GM21423 (cell line): ENCODE results near the gene NPIPB6.

ENCODE experiments used
- ATAC-seq: cut with Tn5 transposase; IDR thresholded peaks from one replicate; pipeline ENCODE4 v1.9.1; 2021; ENCODE audit warnings: mild to moderate bottlenecking, moderate library complexity; ENCODE audit not compliant: unreplicated experiment

NPIPB6 gene

DNA sequence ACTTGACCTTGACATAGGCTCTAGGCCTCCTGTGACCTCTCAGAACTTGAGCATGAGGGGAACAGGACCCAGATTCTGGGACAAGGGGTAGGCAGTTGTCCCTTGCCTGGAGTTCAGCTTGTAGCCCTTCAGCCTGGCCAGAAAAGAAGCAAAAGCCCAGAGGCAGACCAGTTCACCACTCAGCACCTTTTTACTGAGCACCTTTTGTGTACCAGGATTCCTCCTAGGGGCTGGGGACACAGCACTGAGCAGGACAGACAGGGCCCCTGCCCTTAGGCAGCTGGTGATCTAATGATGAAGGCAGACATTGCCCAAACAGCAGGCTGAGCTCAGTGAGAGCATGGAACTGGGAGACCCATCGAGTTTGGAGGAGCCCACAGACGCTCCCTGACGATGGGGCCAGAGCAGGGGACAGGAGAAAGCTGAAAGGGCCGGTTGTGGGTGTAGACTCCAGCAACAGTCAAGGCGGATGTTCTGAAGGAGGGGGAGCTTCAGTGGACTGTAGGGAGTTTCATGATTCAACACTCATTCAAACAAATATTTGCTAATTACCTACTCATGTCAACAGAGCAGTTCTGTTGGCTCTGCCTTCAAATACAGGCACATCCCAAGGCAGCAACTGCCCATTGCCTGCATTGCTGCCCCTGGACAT, 38.9 kb downstream of the NPIPB6 start:
- no peak for ATAC-seq

DNA sequence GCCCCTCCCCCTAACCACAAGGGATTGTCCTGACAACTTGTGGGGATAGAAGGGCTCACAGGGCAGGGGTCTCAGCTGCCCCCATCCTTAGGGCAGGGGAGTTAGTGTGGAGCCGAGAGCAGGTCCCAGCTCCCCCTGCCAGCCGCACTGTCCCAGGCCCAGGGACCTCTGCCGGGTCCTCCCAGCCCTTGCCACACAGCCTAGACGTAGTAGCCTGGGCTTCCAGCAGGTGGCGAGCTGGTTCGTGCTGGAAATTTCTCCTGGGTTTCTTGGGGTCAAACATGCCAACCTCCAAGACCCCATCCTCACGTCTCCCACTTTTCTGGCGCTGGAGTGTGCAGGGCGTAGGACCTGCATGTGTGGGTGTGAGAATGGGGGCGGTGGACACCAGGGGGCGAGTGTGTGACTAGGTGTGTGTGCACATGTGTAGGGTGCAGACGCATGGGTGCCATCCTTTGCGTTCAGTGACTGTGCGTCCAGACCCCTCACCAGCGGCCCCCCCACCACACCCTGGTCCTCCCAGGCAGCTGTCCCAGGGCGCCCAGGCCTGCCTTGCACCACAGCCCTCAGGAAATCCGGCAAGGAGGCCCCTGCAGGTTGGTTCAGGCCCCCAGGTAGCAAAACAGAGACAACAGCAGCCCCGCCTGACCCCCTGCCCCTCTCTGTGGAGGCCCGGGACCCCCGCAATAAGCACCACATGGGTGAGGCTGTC, 41.5 kb downstream of the NPIPB6 start:
- ATAC-seq = no peak

DNA sequence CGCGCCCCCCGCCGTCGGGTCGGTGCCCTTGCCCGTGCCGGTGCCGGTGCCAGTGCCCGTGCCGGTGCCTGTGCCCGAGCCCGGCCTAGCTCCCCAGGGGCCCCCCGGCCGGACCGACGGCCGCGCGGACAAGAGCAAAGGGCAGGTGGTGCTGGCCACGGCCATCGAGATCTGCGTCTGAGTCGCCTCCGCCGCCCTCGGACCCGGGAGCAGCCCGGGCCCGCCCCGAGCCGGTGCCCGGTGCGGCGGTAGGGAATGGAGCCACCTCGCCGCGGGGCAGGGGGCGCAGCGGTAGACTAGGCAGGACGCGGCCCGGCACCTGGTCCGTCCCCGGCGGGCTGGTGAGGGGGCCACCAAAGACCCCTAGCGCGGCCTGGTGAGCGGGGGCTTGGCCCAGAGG, 42.6 kb downstream of the NPIPB6 start:
- ATAC-seq = no peak

DNA sequence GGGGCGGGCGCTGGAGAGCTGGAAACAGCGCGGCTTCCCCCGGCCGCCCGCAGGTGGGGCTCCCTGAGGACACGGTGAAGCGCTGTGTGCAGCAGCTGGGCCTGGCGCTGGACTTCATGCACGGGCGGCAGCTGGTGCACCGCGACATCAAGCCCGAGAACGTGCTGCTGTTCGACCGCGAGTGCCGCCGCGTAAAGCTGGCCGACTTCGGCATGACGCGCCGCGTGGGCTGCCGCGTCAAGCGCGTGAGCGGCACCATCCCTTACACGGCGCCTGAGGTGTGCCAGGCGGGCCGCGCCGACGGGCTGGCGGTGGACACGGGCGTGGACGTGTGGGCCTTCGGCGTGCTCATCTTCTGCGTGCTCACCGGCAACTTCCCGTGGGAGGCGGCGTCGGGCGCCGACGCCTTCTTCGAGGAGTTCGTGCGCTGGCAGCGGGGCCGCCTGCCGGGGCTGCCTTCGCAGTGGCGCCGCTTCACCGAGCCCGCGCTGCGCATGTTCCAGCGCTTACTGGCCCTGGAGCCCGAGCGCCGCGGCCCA, 43.2 kb downstream of the NPIPB6 start:
- no peak for ATAC-seq

DNA sequence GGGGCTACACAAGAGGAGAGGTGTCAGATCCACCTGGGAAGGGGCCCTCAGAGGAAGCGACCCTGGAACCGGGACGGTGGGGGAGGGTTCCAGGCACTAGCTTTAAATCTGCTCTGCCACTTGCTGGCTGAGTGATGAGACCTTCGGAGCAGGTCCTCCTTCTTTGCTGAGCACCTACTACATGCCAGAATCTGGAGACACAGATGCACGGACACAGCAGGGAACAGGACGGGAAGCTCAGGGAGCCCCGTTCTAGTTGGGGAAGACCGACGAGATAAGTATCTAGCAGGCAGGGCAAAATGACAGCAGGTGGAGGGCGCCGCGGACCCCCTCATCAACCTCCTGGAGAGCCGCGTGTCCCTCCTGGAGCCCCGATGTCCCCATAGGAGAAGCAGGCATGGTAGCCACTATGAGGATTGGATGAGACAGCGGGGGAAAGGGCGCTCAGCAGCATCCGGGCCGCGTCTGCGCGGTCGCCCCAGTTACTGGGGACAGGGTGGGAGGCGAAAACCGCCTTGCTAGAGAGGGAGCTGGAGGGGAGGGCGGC, 43.8 kb downstream of the NPIPB6 start:
- no peak for ATAC-seq

DNA sequence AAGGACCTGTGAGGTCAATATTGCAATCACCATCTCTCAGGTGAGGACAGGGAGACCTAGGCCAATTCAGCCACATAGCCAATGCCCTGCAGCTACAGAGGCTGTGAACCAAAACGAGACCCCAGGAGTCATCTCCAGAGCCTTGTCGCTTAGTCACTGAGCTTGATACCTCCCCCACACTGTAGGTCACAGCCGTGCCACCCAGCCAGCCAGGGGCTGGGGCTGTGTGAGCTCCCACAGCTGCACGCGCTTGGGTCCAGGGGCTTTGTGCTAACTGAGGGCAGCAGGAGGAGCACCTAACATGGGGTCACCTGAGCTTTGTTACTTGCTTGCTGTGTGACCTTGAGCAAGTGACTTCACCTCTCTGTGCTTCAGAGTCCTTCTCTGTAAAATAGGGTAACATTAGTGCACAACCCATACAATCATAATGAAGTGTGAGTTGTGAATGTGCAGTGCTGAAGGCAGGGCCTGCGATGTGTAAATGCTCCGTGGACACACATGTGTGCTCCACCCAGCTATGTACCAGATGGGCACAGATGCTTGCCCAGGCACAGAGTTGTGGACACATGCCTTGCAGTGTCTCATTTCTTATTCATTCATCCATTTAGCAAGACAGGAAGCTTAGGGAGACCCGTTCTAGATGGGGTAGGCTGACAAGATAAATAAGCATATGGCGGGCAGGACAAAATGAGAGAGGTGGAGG, 45.1 kb downstream of the NPIPB6 start:
- no peak for ATAC-seq

DNA sequence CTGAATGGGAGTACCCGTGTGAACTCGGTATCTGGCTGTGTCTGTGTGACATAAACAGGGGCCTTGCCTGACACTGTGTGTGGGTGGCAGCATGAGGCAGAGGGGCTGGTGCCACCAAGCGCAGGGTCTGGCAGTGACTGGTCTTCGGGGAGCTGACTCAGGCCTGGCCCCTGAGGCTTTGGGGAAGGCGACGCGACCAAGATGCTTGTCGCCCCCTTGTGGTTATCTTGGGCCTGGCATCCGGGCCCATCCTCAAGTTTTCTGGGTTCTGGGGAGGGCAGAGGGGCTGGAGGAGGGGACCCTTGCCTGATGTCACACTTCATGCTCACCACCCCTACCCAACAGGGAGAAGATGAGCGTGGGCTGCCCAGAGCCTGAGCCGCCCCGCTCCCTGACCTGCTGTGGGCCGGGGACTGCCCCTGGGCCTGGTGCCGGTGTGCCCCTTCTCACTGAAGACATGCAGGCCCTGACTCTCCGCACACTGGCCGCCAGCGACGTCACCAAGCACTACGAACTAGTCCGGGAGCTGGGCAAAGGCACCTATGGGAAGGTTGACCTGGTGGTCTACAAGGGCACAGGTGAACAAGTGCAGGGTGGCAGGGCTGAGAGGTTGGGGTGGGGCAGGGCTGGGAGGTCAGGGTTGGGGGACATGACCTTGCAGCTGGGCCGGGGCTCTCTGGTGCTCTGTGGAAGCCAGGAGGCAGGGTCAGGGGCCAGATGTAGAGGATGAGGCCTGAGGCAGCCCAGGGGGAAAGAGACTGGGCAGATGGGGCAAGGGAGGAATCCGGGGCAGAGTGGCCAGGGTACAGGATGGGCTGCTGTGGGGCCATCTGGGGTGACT, 46.0 kb downstream of the NPIPB6 start:
- no peak for ATAC-seq

DNA sequence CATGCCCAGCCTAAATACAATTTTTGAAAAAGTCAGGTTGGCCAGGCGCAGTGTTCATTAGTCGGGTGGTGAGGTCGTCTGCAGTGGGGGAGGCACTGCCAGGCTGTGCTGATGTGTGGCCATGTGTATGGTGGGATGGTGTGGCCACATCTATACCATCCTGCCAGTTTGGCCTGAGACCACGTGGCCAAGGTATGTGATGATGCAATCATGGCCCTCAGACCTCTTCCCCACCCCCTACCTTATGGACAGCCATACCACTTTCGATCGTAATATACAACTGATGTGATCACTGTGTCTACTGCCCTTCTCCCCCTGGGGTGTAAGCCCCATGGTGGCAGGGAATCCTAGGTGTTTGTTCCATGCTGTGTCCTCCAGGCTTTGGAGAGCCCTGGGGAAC, 47.3 kb downstream of the NPIPB6 start:
- ATAC-seq = no peak

DNA sequence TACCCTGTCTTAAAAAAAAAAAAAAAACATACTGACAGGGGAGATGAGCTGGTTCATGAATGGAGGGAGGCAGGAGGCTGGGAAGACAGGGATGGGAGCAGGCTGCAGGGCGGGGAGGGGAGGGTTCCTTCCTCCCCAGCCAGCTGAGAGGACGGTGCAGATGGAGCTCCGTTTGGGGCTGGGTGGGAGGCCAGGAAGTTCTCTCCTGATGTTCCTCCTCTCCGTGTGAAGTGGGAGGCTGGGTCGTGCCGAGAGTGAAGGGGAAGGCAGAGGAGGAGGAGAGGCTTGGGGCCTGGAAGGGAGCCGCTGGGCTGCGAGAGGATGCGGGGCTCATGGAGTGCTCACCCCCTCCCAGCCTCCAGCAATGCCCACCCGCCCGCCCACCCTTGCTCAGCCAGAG, 49.7 kb downstream of the NPIPB6 start:
- no peak for ATAC-seq

DNA sequence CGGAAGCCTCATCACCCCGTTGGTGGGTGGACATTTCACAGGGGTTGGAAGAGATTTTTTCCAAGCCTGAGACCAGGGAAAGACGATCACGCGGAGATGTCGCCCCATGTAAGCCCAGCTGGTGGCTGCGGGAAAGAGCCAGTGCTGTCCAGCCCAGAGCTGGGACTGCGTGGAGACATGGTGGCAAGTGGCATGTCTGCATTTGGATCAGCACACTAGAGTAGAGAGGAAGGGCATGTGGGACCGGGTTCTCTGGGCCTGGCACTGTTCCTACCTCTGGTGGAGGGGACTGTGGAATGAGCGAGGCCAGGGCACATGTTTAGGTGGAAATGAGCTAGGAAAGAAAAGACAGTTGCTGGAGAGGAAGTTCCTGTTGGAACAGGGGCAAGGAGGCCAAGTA, 51.0 kb downstream of the NPIPB6 start:
- ATAC-seq = no peak

DNA sequence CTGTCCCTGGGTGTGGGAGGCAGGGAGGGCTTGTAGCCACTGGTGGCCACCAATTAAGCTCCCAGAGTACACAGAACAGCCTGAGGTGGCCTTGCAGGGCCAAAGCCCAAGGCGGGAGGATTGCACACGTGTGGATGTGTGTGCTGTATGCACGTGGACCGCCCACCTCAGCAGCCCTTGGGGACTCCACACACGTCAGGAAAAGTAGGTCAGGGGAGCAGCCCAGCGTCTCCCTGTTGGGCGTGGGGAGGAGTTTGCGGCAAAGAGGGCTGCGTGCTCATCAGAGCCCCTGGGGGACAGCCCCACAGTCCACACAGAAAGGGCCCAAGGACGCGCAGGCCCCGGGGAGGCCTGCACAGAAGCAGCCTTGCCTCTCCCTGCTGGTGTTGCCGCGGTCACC, 51.4 kb downstream of the NPIPB6 start:
- ATAC-seq = no peak

DNA sequence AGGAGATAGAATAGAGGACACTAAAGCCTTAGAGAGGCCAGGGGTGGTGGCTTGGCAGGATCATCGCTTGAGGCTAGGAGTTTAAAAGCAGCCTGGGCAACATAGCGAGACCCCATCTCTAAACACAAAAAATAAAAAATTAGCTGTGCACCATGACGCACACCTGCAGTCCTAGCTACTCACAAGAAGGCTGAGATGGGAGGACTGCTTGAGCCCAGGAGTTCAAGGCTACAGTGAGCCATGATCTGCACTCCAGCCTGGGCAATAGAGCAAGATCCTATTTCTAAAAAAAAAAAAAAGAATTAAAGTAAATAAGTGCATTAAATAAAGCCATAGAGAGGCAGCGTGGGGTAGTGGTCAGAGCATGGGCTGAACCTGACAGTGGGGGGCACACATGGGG, 51.9 kb downstream of the NPIPB6 start:
- ATAC-seq = no peak

DNA sequence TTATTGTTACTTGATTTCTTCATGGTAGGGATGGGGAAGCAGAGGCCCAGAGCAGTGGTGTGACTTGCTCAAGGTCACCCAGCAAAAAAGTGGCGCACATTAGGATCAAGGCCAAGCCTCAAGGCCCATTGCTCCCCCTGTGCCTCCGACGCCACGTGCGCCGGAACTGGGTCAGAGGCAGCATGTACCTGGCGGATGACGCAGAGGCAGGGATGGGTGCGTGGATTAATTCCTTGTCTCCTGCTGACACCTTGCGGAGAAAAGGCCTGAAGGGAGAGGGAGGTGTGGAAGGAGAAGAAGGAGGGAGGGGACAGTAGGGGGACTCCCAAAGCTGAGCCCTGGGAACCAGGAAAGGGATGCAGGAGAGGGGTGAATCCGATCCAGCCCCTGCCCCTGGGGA, 52.5 kb downstream of the NPIPB6 start:
- ATAC-seq = no peak

DNA sequence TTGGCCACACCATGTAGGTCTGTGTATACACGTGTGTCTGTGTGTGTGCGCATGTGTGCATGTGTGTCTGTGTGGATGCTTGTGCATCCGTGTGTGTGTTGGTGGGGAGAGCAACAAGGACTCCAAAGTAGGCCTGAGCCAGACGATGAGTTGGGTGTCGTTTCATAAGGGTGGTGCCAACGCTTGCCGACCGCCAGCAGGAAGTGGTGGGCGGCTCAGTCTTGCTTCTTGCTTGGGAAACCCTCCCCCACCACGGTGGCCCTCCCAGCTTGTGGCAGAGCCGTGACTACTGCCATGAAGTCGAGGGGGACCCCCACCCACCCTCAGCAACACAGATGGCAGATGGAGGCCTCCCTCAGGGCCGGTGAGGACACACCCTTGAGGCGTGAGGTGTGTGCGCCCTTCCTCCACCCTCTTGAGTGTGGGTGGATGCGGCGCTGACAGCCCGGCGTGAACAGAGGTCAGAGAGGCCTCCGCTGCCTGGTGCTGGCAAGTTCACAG, 53.4 kb downstream of the NPIPB6 start:
- ATAC-seq = no peak

DNA sequence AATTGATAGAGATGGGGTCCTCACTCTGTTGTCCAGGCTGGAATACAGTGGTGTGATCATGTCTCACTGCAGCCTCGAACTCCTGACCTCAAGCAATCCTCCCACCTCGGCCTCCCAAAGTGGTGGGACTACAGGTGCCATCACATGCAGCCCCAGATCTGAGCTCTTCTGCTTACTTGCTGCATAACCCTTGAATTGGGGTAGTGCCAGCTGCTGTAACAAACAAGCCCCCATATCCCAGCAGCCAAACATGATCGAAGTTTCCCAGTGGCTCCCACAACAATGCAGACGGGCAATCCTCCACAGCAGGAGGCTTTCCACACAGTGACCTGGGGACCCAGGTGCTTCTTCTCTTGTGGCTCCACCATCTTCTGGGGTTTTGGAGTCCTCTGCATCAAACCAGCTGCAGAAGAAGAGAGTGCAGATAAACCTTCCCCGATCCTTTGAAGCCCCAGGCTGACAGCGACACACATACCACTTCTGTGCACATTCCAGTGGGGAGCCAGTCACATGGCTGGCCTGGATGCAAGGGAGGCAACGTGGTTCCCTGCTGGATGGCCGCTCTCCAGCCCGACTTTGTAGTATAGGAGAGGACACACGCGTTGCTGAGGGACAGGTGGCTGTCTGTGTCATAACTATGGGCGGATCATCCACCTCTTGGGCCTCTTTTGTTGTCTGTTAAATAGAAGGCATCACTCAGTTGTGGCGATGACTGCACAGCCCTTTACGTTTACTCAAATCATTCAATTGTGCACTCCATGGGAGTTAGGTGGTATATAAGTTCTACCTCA, 54.3 kb downstream of the NPIPB6 start:
- ATAC-seq = no peak

DNA sequence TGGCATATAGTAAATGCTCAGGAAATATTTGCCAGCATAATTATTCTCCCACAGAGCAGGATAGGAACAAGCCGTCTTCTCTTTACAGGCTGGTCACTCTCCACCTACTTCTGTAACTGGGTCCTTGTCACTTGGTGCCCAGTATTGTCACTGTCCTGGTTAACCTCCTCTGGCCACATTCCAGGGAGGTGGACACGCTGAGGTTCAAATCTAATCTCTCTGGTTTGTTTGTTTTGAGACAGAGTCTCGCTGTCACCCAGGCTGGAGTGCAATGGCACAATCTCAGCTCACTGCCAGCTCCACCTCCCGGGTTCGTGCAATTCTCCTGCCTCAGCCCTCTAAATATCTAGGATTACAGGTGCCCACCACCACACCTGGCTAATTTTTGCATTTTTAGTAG, 55.4 kb downstream of the NPIPB6 start:
- no peak for ATAC-seq

DNA sequence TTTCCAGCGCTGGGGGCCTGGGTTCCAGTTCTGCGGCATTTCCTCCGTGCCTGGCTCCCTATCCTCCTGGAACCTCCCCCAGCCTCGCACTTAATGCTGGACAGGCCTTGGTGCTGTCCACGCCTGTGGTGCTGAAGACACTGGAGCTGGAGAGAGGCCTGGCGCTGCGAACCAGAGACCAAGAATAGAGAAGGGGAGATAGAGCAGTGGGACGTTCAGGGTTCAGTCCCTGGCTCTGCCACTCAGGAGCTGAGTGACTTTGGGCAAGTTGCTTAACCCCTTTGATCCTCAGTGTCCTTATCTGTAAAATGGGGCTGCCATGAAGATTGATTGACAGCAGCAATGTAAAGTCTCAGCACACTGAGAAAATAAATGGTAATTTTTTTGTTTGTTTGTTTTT, 59.1 kb downstream of the NPIPB6 start:
- no peak for ATAC-seq

DNA sequence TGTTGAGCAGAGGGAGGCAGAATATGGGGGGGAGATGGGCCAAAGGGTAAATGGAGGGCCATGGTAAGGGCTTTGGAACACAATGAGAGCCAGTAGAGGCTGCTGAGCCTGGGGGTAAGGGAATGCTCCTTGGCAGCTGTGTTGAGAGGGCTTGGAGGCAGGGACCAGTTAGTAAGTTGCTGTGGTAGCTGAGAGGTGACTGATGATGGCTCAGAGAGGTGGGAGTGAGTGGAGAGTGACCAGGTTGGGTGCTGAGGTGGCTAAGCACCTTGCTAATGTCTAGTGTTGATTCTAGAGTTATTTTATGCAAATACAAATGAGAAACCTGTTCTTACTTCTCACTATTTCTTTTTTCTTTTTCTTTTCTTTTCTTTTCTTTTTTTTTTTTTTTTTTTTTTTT, 60.2 kb downstream of the NPIPB6 start:
- ATAC-seq = no peak

DNA sequence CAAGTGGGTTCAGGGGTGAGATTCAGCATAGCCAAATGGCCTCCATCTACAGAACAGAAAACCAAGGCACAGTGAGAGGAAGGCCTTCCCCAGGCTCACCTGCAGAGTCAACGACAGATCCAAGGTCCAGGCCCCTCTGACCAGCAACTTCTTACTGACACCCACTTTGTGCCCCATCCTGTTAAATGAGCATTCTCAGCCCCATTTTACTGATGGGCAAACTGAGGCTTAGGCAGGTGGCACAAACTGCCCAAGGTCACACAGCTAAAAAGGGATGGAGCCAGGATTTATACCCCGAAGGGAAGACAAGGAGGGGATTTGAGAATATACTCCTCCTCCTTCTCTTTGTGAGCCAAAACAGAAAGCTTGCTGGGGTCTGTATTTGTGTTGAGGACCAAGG, 61.7 kb downstream of the NPIPB6 start:
- ATAC-seq = no peak

DNA sequence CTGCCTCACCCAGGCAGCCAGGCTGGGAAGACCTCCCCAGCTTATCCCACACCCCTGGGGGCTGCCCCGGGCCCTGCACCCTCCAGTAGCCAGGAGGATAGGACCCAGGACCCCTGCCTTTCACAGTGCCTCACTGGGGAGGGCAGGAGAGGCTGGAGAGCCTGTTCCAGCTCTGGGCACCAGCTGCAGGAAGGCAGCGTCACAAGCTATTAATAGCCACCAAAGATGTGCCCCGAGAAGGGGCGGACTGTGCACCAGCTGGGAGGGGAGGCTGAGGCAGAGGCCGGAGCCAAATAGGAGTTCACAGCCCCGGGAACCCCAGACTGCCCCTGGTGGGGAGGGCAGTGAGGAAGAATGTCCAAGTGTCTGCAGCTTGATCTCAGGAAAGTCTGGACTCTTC, 62.2 kb downstream of the NPIPB6 start:
- ATAC-seq = no peak
